ENCODE data around the gene CEP170.

- TF ChIP-seq CTCF (optimal IDR thresholded peaks at IDR 0.05 in 1 of 3, IDR thresholded peaks at IDR 0.05 in 1 of 3, conservative IDR thresholded peaks at IDR 0.05 in 1 of 3; ENCODE audit: extremely low read depth in 1 of 3, insufficient read depth in 2 of 3, low read length in 3 of 3) = no peak
- TF ChIP-seq EZH2 (IDR thresholded peaks at IDR 0.05; ENCODE audit: low read length) = no peak
Observed at GRCh38 chr1:243294723-243295121, 39.6 kb upstream of the CEP170 start.

All from keratinocyte (primary cell).